ENCODE data around the gene CD59. TPM values are rescaled to one million over a fixed set of nuclear protein-coding genes. Genes with fewer than 3 reads are reported as not detected.
"Not testable (repeated sequence)": the region's sequence is repeated elsewhere in the genome, so short reads cannot be mapped to it uniquely, and the experiment has no call there.

Gene CD59
- total RNA-seq, 2 experiments from 2014 or later, result 33.7 to 35.1 TPM

GRCh38 chr11:33690290-33691065 lies 45.7 kb downstream of the CD59 start:
- ChIA-PET CTCF (interaction anchor here (1.4 to 1.6 kb wide), 2 partner anchors 328 kb away, joined by 4 read pairs; no protein-coding TSS in a partner anchor), POLR2A (no interaction called here)
- Mint-ChIP-seq H3K27me3 (ENCODE audit: low read depth) (no peaks in the 10 kb centered on the region), H3K4me1 (ENCODE audit: low read depth) (no peaks in the 10 kb centered on the region), H3K9me3 (ENCODE audit: insufficient read depth) (peaks cover 2% of the 10 kb centered on the region), H3K27ac (no peak overlapping the region), H3K36me3 (ENCODE audit: low read depth) (no peaks in the 10 kb centered on the region), H3K4me3 (no peak overlapping the region)
- ATAC-seq (no peak), DNase-seq (no peak)

GRCh38 chr11:33689501-33689900 lies 46.7 kb downstream of the CD59 start:
- ATAC-seq, result no peak
- Mint-ChIP-seq H3K4me1 (ENCODE audit: low read depth) (no peaks in the 10 kb centered on the region), H3K27me3 (ENCODE audit: low read depth) (peaks cover 5% of the 10 kb centered on the region), H3K27ac (no peak overlapping the region), H3K4me3 (no peak overlapping the region), H3K9me3 (ENCODE audit: insufficient read depth) (peaks cover 2% of the 10 kb centered on the region), H3K36me3 (ENCODE audit: low read depth) (no peaks in the 10 kb centered on the region)
- ChIA-PET POLR2A (no interaction called here), CTCF (interaction anchor here (1.6 kb wide), 1 partner anchor 327 kb away, joined by 4 read pairs; no protein-coding TSS in a partner anchor)
- DNase-seq, result no peak

GRCh38 chr11:33689085-33689484 lies 47.1 kb downstream of the CD59 start:
- Mint-ChIP-seq H3K4me3 (no peak overlapping the region), H3K9me3 (ENCODE audit: insufficient read depth) (peaks cover 2% of the 10 kb centered on the region), H3K36me3 (ENCODE audit: low read depth) (no peaks in the 10 kb centered on the region), H3K27me3 (ENCODE audit: low read depth) (peaks cover 9% of the 10 kb centered on the region), H3K27ac (no peak overlapping the region), H3K4me1 (ENCODE audit: low read depth) (no peaks in the 10 kb centered on the region)
- ATAC-seq (no peak), DNase-seq (no peak)
- POLR2A ChIA-PET, result no interaction called here
- CTCF ChIA-PET, result interaction anchor here (1.6 kb wide), 1 partner anchor 327 kb away, joined by 4 read pairs; no protein-coding TSS in a partner anchor

- peaks cover 14% of the 10 kb centered on the region for H3K27me3 Mint-ChIP-seq (ENCODE audit: low read depth)
- peaks cover 2% of the 10 kb centered on the region for H3K9me3 Mint-ChIP-seq (ENCODE audit: insufficient read depth)
- no peaks in the 10 kb centered on the region for H3K36me3 Mint-ChIP-seq (ENCODE audit: low read depth)
- DNase-seq (no peak), ATAC-seq (no peak)
- CTCF ChIA-PET, result interaction anchor here (3.0 kb wide), 1 partner anchor 326 kb away, joined by 11 read pairs; no protein-coding TSS in a partner anchor
- H3K4me3 Mint-ChIP-seq, result no peak overlapping the region
- H3K27ac Mint-ChIP-seq, result no peak overlapping the region
- POLR2A ChIA-PET, result no interaction called here
- no peaks in the 10 kb centered on the region for H3K4me1 Mint-ChIP-seq (ENCODE audit: low read depth)
Observed at GRCh38 chr11:33687733-33688479, 48.3 kb downstream of the CD59 start.

- Mint-ChIP-seq H3K9me3 (ENCODE audit: insufficient read depth) (peaks cover 2% of the 10 kb centered on the region), H3K36me3 (ENCODE audit: low read depth) (no peaks in the 10 kb centered on the region), H3K27me3 (ENCODE audit: low read depth) (peaks cover 29% of the 10 kb centered on the region), H3K27ac (no peak overlapping the region), H3K4me1 (ENCODE audit: low read depth) (peaks cover 4% of the 10 kb centered on the region), H3K4me3 (no peak overlapping the region)
- DNase-seq (no peak), ATAC-seq (no peak)
- ChIA-PET CTCF (no interaction called here), POLR2A (interaction anchor here (0.6 kb wide), 1 partner anchor 31 kb away, joined by 3 read pairs; no protein-coding TSS in a partner anchor)
Observed at GRCh38 chr11:33685082-33685481, 51.1 kb downstream of the CD59 start.

- ATAC-seq, result no peak
- Mint-ChIP-seq H3K4me1 (ENCODE audit: low read depth) (peaks cover 4% of the 10 kb centered on the region), H3K9me3 (ENCODE audit: insufficient read depth) (peaks cover 2% of the 10 kb centered on the region), H3K36me3 (ENCODE audit: low read depth) (no peaks in the 10 kb centered on the region), H3K27me3 (ENCODE audit: low read depth) (peaks cover 36% of the 10 kb centered on the region), H3K27ac (no peak overlapping the region), H3K4me3 (no peak overlapping the region)
- DNase-seq, result no peak
- ChIA-PET CTCF (no interaction called here), POLR2A (no interaction called here)
Observed at GRCh38 chr11:33684003-33684706, 52.1 kb downstream of the CD59 start.

GRCh38 chr11:33682446-33682845 lies 53.8 kb downstream of the CD59 start:
- DNase-seq (no peak), ATAC-seq (no peak)
- H3K27ac Mint-ChIP-seq, result no peak overlapping the region
- peaks cover 4% of the 10 kb centered on the region for H3K4me1 Mint-ChIP-seq (ENCODE audit: low read depth)
- H3K9me3 Mint-ChIP-seq (ENCODE audit: insufficient read depth), result peaks cover 2% of the 10 kb centered on the region
- ChIA-PET POLR2A (interaction anchor here (0.6 kb wide), 1 partner anchor 18 kb away, joined by 3 read pairs; the partner anchor contains the start of gene C11orf91), CTCF (no interaction called here)
- peaks cover 52% of the 10 kb centered on the region for H3K27me3 Mint-ChIP-seq (ENCODE audit: low read depth)
- H3K36me3 Mint-ChIP-seq (ENCODE audit: low read depth), result no peaks in the 10 kb centered on the region
- H3K4me3 Mint-ChIP-seq, result no peak overlapping the region

- Mint-ChIP-seq H3K27ac (no peak overlapping the region), H3K4me1 (ENCODE audit: low read depth) (peaks cover 4% of the 10 kb centered on the region), H3K36me3 (ENCODE audit: low read depth) (no peaks in the 10 kb centered on the region), H3K9me3 (ENCODE audit: insufficient read depth) (no peaks in the 10 kb centered on the region), H3K4me3 (no peak overlapping the region), H3K27me3 (ENCODE audit: low read depth) (peaks cover 55% of the 10 kb centered on the region)
- ATAC-seq, result no peak
- no peak for DNase-seq
- CTCF ChIA-PET, result no interaction called here
- POLR2A ChIA-PET, result interaction anchor here (0.6 kb wide), 1 partner anchor 18 kb away, joined by 3 read pairs; the partner anchor contains the start of gene C11orf91
Observed at GRCh38 chr11:33682019-33682418, 54.2 kb downstream of the CD59 start.

GRCh38 chr11:33678616-33679015 lies 57.6 kb downstream of the CD59 start:
- ATAC-seq; CTCF ChIA-PET; DNase-seq; H3K9me3 Mint-ChIP-seq (ENCODE audit: insufficient read depth); H3K36me3 Mint-ChIP-seq (ENCODE audit: low read depth); H3K4me1 Mint-ChIP-seq (ENCODE audit: low read depth); H3K27ac Mint-ChIP-seq; H3K4me3 Mint-ChIP-seq; POLR2A ChIA-PET: not testable (repeated sequence)
- peaks cover 46% of the 10 kb centered on the region for H3K27me3 Mint-ChIP-seq (ENCODE audit: low read depth)

- peaks cover 39% of the 10 kb centered on the region for H3K27me3 Mint-ChIP-seq (ENCODE audit: low read depth)
- H3K4me1 Mint-ChIP-seq (ENCODE audit: low read depth), result peaks cover 5% of the 10 kb centered on the region
- no peaks in the 10 kb centered on the region for H3K36me3 Mint-ChIP-seq (ENCODE audit: low read depth)
- DNase-seq (no peak), ATAC-seq (no peak)
- H3K4me3 Mint-ChIP-seq, result no peak overlapping the region
- POLR2A ChIA-PET, result no interaction called here
- H3K9me3 Mint-ChIP-seq (ENCODE audit: insufficient read depth), result no peaks in the 10 kb centered on the region
- no peak overlapping the region for H3K27ac Mint-ChIP-seq
- CTCF ChIA-PET, result no interaction called here
Observed at GRCh38 chr11:33674035-33674814, 62.0 kb downstream of the CD59 start.

- CTCF ChIA-PET, result no interaction called here
- ATAC-seq, result no peak
- no peak overlapping the region for H3K4me3 Mint-ChIP-seq
- H3K36me3 Mint-ChIP-seq (ENCODE audit: low read depth), result no peaks in the 10 kb centered on the region
- POLR2A ChIA-PET, result no interaction called here
- peaks cover 5% of the 10 kb centered on the region for H3K4me1 Mint-ChIP-seq (ENCODE audit: low read depth)
- DNase-seq, result no peak
- H3K27me3 Mint-ChIP-seq (ENCODE audit: low read depth), result peaks cover 20% of the 10 kb centered on the region
- H3K27ac Mint-ChIP-seq, result no peak overlapping the region
- no peaks in the 10 kb centered on the region for H3K9me3 Mint-ChIP-seq (ENCODE audit: insufficient read depth)
Observed at GRCh38 chr11:33672273-33672672, 64.0 kb downstream of the CD59 start.

Measured in activated CD8-positive, alpha-beta T cell treated with anti-CD3 and anti-CD28 coated beads, Interleukin-2, amount 10 ng/mL, durations not matched to agents 7 days and 5 days (primary cell).